ENCODE data around the gene MIDN.

The MIDN gene

GRCh38 chr19:1273263-1274041 lies 25.1 kb downstream of the MIDN start:
- in situ Hi-C loops (cut with HindIII; ENCODE audit: low sequenced_read_pairs), result no loop called here
- TF ChIP-seq, protein P1, sequence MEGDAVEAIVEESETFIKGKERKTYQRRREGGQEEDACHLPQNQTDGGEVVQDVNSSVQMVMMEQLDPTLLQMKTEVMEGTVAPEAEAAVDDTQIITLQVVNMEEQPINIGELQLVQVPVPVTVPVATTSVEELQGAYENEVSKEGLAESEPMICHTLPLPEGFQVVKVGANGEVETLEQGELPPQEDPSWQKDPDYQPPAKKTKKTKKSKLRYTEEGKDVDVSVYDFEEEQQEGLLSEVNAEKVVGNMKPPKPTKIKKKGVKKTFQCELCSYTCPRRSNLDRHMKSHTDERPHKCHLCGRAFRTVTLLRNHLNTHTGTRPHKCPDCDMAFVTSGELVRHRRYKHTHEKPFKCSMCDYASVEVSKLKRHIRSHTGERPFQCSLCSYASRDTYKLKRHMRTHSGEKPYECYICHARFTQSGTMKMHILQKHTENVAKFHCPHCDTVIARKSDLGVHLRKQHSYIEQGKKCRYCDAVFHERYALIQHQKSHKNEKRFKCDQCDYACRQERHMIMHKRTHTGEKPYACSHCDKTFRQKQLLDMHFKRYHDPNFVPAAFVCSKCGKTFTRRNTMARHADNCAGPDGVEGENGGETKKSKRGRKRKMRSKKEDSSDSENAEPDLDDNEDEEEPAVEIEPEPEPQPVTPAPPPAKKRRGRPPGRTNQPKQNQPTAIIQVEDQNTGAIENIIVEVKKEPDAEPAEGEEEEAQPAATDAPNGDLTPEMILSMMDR (IDR thresholded peaks at IDR 0.05; ENCODE audit: low read depth, low read length, missing control alignments), result no peak
- H3K4me3 ChIP-seq (ENCODE audit: low read depth, low read length), result no peak overlapping the region
- no peak for DNase-seq (ENCODE audit: low read depth)

- in situ Hi-C loops (cut with HindIII; ENCODE audit: low sequenced_read_pairs), result no loop called here
- no peak for DNase-seq (ENCODE audit: low read depth)
- TF ChIP-seq, protein P1 (IDR thresholded peaks at IDR 0.05; ENCODE audit: low read depth, low read length, missing control alignments), result no peak
- H3K4me3 ChIP-seq (ENCODE audit: low read depth, low read length), result peak overlapping the region; percentile 62
Measured at GRCh38 chr19:1274081-1274851, 25.9 kb downstream of the MIDN start.

DNA sequence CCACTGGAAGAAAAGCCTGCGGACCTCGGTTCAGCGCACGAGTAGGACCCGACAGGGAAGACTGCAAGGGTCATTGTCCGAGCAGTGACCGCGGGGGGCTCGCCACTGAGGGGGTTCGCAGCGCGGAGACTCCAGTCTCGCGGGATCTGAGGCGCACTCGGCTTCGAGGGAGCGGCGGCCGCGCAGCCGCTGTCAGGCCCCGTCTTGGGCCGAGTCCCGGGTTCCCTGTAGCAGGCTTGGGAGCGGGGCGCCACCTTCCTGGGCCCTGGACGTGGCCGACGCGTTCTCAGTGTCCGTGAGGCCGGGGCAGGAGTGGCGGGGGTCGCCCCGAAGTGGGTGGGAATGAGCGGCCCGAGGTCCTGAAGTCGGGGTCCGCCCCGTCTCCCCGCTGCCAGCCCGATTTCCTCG lies 26.5 kb downstream of the MIDN start:
- no peak for DNase-seq (ENCODE audit: low read depth)
- TF ChIP-seq, protein P1 (IDR thresholded peaks at IDR 0.05; ENCODE audit: low read depth, low read length, missing control alignments), result no peak
- H3K4me3 ChIP-seq (ENCODE audit: low read depth, low read length), result peak overlapping the region; percentile 62
- in situ Hi-C loops (cut with HindIII; ENCODE audit: low sequenced_read_pairs), result no loop called here

GRCh38 chr19:1275260-1275975 lies 27.0 kb downstream of the MIDN start, which contains the start of gene FAM174C:
FAM174C (plus strand) TSS chr19:1275530; CDS start chr19:1275550, 20 bp downstream.
- peak within 1 kb of the TSS; percentile 62 for H3K4me3 ChIP-seq (ENCODE audit: low read depth, low read length)
- TF ChIP-seq, protein P1 (IDR thresholded peaks at IDR 0.05; ENCODE audit: low read depth, low read length, missing control alignments), result no peak
- in situ Hi-C loops (cut with HindIII; ENCODE audit: low sequenced_read_pairs), result no loop called here
- DNase-seq (ENCODE audit: low read depth), result peak; percentile 89

GRCh38 chr19:1275976-1276627 lies 27.7 kb downstream of the MIDN start:
- in situ Hi-C loops (cut with HindIII; ENCODE audit: low sequenced_read_pairs), result no loop called here
- no peak for DNase-seq (ENCODE audit: low read depth)
- TF ChIP-seq, protein P1 (IDR thresholded peaks at IDR 0.05; ENCODE audit: low read depth, low read length, missing control alignments), result no peak

DNA sequence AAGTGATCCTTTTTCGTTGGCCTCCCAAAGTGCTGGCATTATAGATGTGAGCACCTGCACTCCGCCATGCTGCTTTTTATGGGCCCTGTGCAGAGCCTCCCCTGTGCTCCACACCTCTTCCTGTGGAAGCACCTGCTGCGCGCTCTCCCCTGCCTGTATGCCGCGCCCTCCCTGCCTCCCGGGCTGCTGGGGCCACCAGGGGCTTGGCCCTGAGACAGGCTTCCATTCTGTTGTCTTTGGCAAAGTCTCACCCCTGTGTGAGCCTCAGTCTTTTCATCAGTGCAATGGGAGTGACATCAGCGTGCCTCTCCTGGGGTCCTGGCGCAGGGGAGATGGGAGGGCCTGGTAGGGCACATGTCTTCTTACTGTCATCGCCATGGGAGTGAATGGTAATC lies 28.2 kb downstream of the MIDN start:
- no peak for DNase-seq (ENCODE audit: low read depth)
- in situ Hi-C loops (cut with HindIII; ENCODE audit: low sequenced_read_pairs), result no loop called here

More at GRCh38 chr19:1275976-1276627, 27.7 kb downstream of the MIDN start:
- H3K4me3 ChIP-seq (ENCODE audit: low read depth, low read length), result peak overlapping the region; percentile 62

More for the DNA sequence above, 28.2 kb downstream of the MIDN start:
- TF ChIP-seq, protein P1 (IDR thresholded peaks at IDR 0.05; ENCODE audit: low read depth, low read length, missing control alignments), result no peak
- peak overlapping the region; percentile 62 for H3K4me3 ChIP-seq (ENCODE audit: low read depth, low read length)

Data from astrocyte of the cerebellum (primary cell).